ENCODE results near the gene HSD17B2. TPM values are rescaled to one million over a fixed set of nuclear protein-coding genes. Genes with fewer than 3 reads are reported as not detected.

HSD17B2 gene
- total RNA-seq, 4 donors from 2014 or later, result 0.22 to 0.29 TPM; not detected in 2

- DNase-seq (no peak), ATAC-seq (no peak)
- Histone ChIP-seq H3K27ac (no peak overlapping the region), H3K27me3 (no peaks in the 10 kb centered on the region), H3K4me1 (no peaks in the 10 kb centered on the region), H3K9me3 (no peaks in the 10 kb centered on the region), H3K36me3 (no peaks in the 10 kb centered on the region), H3K4me3 (no peak overlapping the region)
- in situ Hi-C loops (cut with MboI; ENCODE audit: low sequenced_read_pairs in 4 of 4), result no loop called here
- no peak for TF ChIP-seq POLR2A (IDR thresholded peaks at IDR 0.05)
- TF ChIP-seq CTCF (IDR thresholded peaks at IDR 0.05 in 4 of 5, conservative IDR thresholded peaks at IDR 0.05 in 1 of 5), result no peak
- intact Hi-C loops (cut with DNase I; ENCODE audit: low total_unique reads), result no loop called here
Observed at GRCh38 chr16:82046541-82046940, 11.5 kb downstream of the HSD17B2 start.

GRCh38 chr16:82046941-82047340, 11.9 kb downstream of the HSD17B2 start:
- TF ChIP-seq POLR2A (IDR thresholded peaks at IDR 0.05) (no peak), CTCF (IDR thresholded peaks at IDR 0.05 in 4 of 5, conservative IDR thresholded peaks at IDR 0.05 in 1 of 5) (no peak)
- Histone ChIP-seq H3K4me3 (no peak overlapping the region), H3K27me3 (no peaks in the 10 kb centered on the region), H3K36me3 (no peaks in the 10 kb centered on the region), H3K27ac (no peak overlapping the region), H3K4me1 (no peaks in the 10 kb centered on the region), H3K9me3 (no peaks in the 10 kb centered on the region)
- intact Hi-C loops (cut with DNase I; ENCODE audit: low total_unique reads), result no loop called here
- no peak for DNase-seq
- no peak for ATAC-seq
- in situ Hi-C loops (cut with MboI; ENCODE audit: low sequenced_read_pairs in 4 of 4), result no loop called here

- no peaks in the 10 kb centered on the region for H3K9me3 ChIP-seq
- H3K4me3 ChIP-seq, result no peak overlapping the region
- TF ChIP-seq POLR2A (IDR thresholded peaks at IDR 0.05) (no peak), CTCF (IDR thresholded peaks at IDR 0.05 in 4 of 5, conservative IDR thresholded peaks at IDR 0.05 in 1 of 5) (no peak)
- DNase-seq (no peak), ATAC-seq (no peak)
- no peaks in the 10 kb centered on the region for H3K27me3 ChIP-seq
- in situ Hi-C loops (cut with MboI; ENCODE audit: low sequenced_read_pairs in 4 of 4), result no loop called here
- no peaks in the 10 kb centered on the region for H3K36me3 ChIP-seq
- H3K27ac ChIP-seq, result no peak overlapping the region
- intact Hi-C loops (cut with DNase I; ENCODE audit: low total_unique reads), result no loop called here
- H3K4me1 ChIP-seq, result no peaks in the 10 kb centered on the region
Observed at GRCh38 chr16:82047374-82047773, 12.3 kb downstream of the HSD17B2 start.

- H3K4me1 ChIP-seq, result no peaks in the 10 kb centered on the region
- ATAC-seq (no peak), DNase-seq (no peak)
- H3K36me3 ChIP-seq, result no peaks in the 10 kb centered on the region
- H3K27me3 ChIP-seq, result no peaks in the 10 kb centered on the region
- H3K27ac ChIP-seq, result no peak overlapping the region
- H3K9me3 ChIP-seq, result no peaks in the 10 kb centered on the region
- intact Hi-C loops (cut with DNase I; ENCODE audit: low total_unique reads), result no loop called here
- in situ Hi-C loops (cut with MboI; ENCODE audit: low sequenced_read_pairs in 4 of 4), result no loop called here
- TF ChIP-seq POLR2A (IDR thresholded peaks at IDR 0.05), result no peak
- no peak for TF ChIP-seq CTCF (IDR thresholded peaks at IDR 0.05 in 4 of 5, conservative IDR thresholded peaks at IDR 0.05 in 1 of 5)
- H3K4me3 ChIP-seq, result no peak overlapping the region
Observed at GRCh38 chr16:82047787-82048186, 12.7 kb downstream of the HSD17B2 start.

- H3K27me3 ChIP-seq, result no peaks in the 10 kb centered on the region
- H3K9me3 ChIP-seq, result no peaks in the 10 kb centered on the region
- no peaks in the 10 kb centered on the region for H3K4me1 ChIP-seq
- H3K27ac ChIP-seq, result no peak overlapping the region
- ATAC-seq (no peak), DNase-seq (no peak)
- intact Hi-C loops (cut with DNase I; ENCODE audit: low total_unique reads), result no loop called here
- no peak overlapping the region for H3K4me3 ChIP-seq
- in situ Hi-C loops (cut with MboI; ENCODE audit: low sequenced_read_pairs in 4 of 4), result no loop called here
- no peaks in the 10 kb centered on the region for H3K36me3 ChIP-seq
- TF ChIP-seq POLR2A (IDR thresholded peaks at IDR 0.05) (no peak), CTCF (IDR thresholded peaks at IDR 0.05 in 4 of 5, conservative IDR thresholded peaks at IDR 0.05 in 1 of 5) (no peak)
Observed at GRCh38 chr16:82049484-82049883, 14.4 kb downstream of the HSD17B2 start.

Measured in gastrocnemius medialis (tissue), 4 donors.